Stimulated activated CD8-positive, alpha-beta memory T cell treated with anti-CD3 and anti-CD28 coated beads, Interleukin-15, amount 100 ng/mL, for 24 hours (primary cell): ENCODE data around the gene TTC23.
"Not testable (repeated sequence)": the region's sequence is repeated elsewhere in the genome, so short reads cannot be mapped to it uniquely, and the experiment has no call there.

ENCODE experiments used
- DNase-seq: peaks from one replicate; pipeline ENCODE4 v3.0.0-alpha.2; 2020; ENCODE audit warnings: low read depth

The TTC23 gene

DNA sequence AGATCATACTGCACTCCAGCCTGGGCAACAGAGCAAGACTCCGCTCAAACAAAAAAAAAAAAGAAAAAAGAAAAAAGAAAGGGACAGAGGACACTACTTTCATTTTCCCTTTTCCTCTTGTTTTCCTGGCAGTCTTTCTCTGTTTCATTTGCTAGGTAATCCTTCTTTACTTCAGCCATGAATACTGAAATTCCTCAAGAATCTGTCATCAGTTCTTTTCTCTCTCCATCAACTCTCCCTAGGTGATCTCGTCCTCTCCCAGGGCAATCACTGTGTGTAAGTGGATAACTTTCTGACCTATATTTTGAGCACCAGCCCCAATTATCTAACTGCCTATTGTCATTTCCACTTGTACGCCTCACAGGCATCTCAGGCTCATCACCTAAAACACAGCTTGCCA, 51.5 kb downstream of the TTC23 start:
- DNase-seq, result no peak

- not testable (repeated sequence) for DNase-seq
Observed at GRCh38 chr15:99192181-99192580, 57.2 kb downstream of the TTC23 start.

DNA sequence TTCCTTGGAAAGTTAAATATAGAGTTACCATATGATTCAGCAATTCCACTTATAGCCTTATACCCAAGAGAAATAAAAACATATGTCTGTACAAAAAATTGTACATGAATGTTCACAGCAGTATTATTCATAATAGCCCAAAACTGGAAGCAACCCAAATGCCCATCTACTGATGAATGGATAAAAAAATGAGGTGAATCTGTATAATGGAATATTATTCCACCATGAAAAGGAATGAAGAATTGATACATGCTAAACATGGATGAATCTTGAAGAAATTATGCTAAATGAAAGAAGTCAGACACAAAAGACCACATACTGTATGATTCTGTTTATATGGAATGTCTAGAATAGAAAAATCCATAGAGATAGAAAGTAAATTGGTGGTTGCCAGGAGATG, 61.4 kb downstream of the TTC23 start:
- DNase-seq, result no peak

DNA sequence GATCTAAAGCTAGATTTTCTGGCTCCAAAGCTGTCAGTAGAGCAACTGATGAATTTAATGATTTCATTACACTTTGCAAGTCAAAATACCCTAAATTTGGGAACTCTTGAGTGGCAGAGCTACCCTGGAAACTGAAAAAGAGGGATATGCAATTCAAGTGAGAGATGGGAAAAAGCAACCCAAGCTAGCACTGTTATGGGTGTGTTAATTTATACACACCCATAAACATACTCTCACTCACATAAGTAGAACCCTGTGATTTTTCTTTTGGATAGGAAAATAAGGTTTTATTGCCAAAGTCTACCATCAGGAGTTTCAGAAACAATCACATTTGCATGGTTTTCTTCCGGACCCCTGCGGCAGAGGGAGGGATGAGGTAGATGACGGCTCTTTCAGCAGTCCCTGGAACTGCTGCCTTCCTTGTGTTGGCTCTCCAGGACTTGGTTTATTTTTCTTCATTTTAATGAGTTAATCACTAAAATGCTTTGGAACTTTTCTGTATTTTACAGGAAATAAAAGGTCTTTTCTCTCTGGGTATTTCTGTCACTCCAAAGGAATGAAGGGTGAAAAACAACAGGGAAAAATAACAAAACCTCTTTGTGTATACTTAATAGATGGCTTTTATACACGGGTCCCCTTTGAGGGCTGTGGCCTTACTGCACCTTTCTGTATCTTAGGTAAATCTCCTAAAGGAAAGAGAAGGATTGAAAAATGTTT, 63.8 kb downstream of the TTC23 start:
- no peak for DNase-seq

- DNase-seq, result no peak
Observed at GRCh38 chr15:99182791-99183190, 66.6 kb downstream of the TTC23 start.

DNA sequence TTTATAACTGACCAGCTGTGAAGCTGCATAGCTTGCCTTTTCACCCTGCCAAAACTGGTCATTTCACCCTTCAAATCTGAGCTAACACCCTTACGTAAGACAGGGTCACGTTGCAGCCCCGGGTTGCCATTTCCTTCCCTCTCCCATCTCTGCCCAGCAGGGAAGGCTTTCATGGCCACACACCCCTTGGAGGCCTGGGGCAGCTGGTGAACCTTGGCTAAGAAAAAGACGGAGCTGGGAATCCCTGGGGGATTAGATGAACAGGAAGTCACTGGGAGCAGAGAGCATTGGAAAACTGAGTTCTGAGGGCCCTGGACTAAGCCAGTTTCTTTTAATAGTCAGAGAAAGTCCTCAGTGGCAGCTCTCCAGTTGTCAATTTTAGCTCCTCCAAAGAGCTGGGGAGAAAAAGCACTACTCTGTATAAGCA, 67.8 kb downstream of the TTC23 start:
- DNase-seq, result no peak

GRCh38 chr15:99180964-99181306, 68.4 kb downstream of the TTC23 start:
- no peak for DNase-seq

- DNase-seq, result no peak
Observed at GRCh38 chr15:99180086-99180963, 69.1 kb downstream of the TTC23 start.

DNA sequence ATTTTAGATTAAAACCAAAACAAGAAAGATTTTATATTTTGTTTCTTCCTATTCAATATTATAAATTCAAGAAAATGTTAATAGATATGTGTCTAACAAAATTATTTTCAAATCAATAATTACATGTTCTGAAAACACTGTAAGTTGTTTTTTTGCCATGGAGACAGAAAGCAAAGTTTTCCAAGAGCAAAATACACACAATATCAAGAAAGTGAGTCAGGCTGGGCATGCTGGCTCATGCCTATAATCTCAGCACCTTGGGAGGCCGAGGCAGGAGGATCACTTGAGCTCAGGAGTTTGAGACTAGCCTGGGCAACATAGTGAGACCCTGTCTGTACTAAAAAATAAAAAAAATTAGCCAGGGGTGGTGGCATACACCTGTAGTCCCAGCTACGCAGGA, 71.7 kb downstream of the TTC23 start:
- DNase-seq, result no peak

DNA sequence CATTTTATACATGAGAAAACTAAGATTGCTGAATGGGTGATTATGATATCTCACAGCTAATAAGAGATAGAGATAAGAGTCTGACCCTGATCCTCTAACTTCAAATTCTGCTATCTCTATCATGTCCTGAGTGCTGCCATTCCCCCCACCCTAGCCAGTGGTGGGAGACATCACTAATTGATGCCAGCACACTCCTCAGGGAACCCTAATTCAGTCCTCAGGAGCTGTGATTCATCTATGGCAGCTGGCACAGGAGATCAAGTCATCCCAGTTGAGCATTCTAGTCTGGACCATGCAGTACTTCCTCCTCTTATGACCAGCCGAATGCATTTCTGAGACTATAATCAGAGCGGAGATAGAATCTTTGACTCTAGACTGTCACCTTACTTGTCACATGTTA, 72.6 kb downstream of the TTC23 start:
- no peak for DNase-seq

- no peak for DNase-seq
Observed at GRCh38 chr15:99174567-99175395, 74.6 kb downstream of the TTC23 start.

GRCh38 chr15:99172989-99173388, 76.4 kb downstream of the TTC23 start:
- no peak for DNase-seq

DNA sequence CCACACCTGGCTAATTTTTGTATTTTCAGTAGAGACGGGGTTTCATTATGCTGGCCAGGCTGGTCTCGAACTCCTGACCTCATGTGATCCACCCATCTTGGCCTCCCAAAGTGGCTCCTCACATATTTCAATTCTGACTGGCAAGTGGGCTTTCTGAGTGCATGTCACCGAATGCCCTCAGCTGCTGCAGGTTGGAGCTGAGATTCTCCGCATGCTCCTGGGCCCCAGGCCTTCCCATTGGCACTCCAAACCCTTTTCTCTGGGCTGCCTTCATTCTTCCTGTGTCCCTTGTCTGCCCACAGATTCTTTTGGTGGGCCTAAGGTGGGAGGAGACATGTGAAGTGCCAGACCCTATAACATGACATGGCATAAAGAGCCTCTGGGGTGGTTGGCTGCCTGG, 77.2 kb downstream of the TTC23 start:
- DNase-seq, result no peak

DNA sequence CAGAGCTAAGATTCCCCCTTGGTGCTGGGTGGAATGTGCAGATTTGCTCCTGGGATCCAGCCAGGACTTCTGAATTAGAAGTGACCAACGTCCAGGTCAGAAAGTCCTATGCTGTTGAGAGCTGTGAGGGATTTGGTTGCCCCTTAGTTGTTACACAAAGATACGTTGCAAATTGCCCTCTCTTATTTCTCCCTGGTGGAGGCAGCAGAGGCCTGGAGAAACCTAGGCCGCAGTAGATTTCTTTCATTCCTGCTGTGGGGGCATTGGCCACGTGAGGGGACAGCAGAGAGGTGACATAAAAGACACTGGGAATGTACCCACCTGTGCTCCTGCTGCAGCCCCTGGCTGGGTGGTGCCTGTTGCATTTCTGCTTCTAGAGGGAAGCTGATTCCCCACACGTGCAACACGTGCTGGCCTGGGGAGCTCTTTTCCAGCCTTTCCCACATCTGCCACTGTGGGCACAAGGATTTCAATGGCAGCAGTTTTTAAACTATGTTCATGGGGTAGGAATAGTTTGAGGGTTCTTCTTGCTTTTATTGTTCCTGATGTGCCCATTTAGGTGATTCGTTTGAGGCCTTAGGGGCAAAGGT, 78.8 kb downstream of the TTC23 start:
- DNase-seq, result no peak

GRCh38 chr15:99169769-99170311, 79.5 kb downstream of the TTC23 start:
- DNase-seq, result no peak

- no peak for DNase-seq
Observed at GRCh38 chr15:99168601-99169580, 80.5 kb downstream of the TTC23 start.

GRCh38 chr15:99167640-99168039, 81.7 kb downstream of the TTC23 start:
- no peak for DNase-seq

GRCh38 chr15:99167201-99167600, 82.2 kb downstream of the TTC23 start:
- no peak for DNase-seq

- no peak for DNase-seq
Observed at GRCh38 chr15:99165956-99166689, 83.3 kb downstream of the TTC23 start.
